ENCODE measurements around the gene SPPL2C. TPM values are rescaled to one million over a fixed set of nuclear protein-coding genes. Genes with fewer than 3 reads are reported as not detected.
A peak's percentile ranks its signal among the peaks of the same experiment; 100 is the strongest.

The SPPL2C gene
- total RNA-seq, 1 experiment from 2014 or later = not detected

- Mint-ChIP-seq H3K36me3 (no peaks in the 10 kb centered on the region), H3K9me3 (no peaks in the 10 kb centered on the region), H3K27ac (no peak overlapping the region), H3K4me1 (no peaks in the 10 kb centered on the region), H3K4me3 (no peak overlapping the region), H3K27me3 (ENCODE audit: low read depth) (no peaks in the 10 kb centered on the region)
- POLR2A ChIA-PET = no interaction called here
- DNase-seq (ENCODE audit: low spot score) = peak; percentile 34
- TF ChIP-seq ATF6 (CRISPR knock-in tag; IDR thresholded peaks at IDR 0.05) (no peak), ZBTB43 (CRISPR knock-in tag; IDR thresholded peaks at IDR 0.05) (no peak), GABPB1 (CRISPR knock-in tag; IDR thresholded peaks at IDR 0.05) (no peak), SMAD4 (CRISPR knock-in tag; IDR thresholded peaks at IDR 0.05) (no peak), ZNF317 (CRISPR knock-in tag; IDR thresholded peaks at IDR 0.05; ENCODE audit: borderline replicate concordance, low read depth) (no peak), ARID4B (CRISPR knock-in tag; IDR thresholded peaks at IDR 0.05; ENCODE audit: borderline replicate concordance) (no peak), SMAD3 (CRISPR knock-in tag; IDR thresholded peaks at IDR 0.05; ENCODE audit: borderline replicate concordance) (no peak), ESRRA (CRISPR knock-in tag; IDR thresholded peaks at IDR 0.05; ENCODE audit: borderline replicate concordance) (no peak), ZMAT4 (CRISPR knock-in tag; IDR thresholded peaks at IDR 0.05) (no peak), HMGXB4 (CRISPR knock-in tag; IDR thresholded peaks at IDR 0.05) (no peak), EMX1 (CRISPR knock-in tag; IDR thresholded peaks at IDR 0.05) (no peak), FOXK1 (CRISPR knock-in tag; IDR thresholded peaks at IDR 0.05) (no peak), IRF2 (CRISPR knock-in tag; IDR thresholded peaks at IDR 0.05; ENCODE audit: borderline replicate concordance, low read depth) (no peak), IRF1 (CRISPR knock-in tag; IDR thresholded peaks at IDR 0.05) (no peak), FOXJ3 (CRISPR knock-in tag; IDR thresholded peaks at IDR 0.05; ENCODE audit: borderline replicate concordance) (no peak)
- CTCF ChIA-PET = interaction anchor here (1.8 to 2.6 kb wide), 2 partner anchors 7 to 184 kb away, joined by 8 to 19 read pairs; no protein-coding TSS in a partner anchor
- ATAC-seq = peak; percentile 82
Observed at GRCh38 chr17:45824475-45824874, 20.2 kb upstream of the SPPL2C start.
